ENCODE data around the gene CHST11.

DNA sequence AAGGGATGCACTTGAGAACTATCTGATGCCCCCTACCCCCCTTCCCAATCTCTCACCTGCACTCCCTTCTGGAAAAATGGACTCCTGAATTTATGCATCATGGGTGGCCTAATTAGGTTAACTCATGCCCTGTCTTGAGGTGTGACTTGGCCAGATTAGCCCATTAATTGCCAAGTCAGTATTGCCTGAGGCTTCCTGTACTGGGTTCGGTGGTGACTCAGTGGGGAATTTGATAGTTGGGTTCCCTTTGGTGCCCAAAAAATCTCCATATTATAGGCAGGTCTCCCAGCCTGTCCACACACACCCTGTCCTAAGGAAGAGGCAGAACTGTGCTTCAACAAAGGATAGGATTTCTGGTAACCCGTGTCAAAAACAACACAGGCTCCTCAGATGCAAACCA, 146.1 kb downstream of the CHST11 start:
- TF ChIP-seq CTCF (IDR thresholded peaks at IDR 0.05; ENCODE audit: low read depth, low read length, poor library complexity, severe bottlenecking) (no peak), EZH2phosphoT487 (IDR thresholded peaks at IDR 0.05; ENCODE audit: borderline replicate concordance, low read length) (no peak)

Data from DOHH2 (cell line).